Gastroesophageal sphincter (tissue), 3 donors: ENCODE measurements around the gene E4F1.
"Not testable (repeated sequence)": the region's sequence is repeated elsewhere in the genome, so short reads cannot be mapped to it uniquely, and the experiment has no call there.

Experiments used
- EP300 ChIP-seq: sonication (generic); formaldehyde crosslinking; IDR thresholded peaks from one replicate; pipeline ENCODE4 v1.6.1; 2017; ENCODE audit warnings: antibody characterized with exemption, mild to moderate bottlenecking
- TF ChIP-seq, protein P1 (sequence below), 4 experiments: fragments of 200-600 bp in 2 of 4; fragments of 450-650 bp in 2 of 4; sonication (generic) in 1 of 4; IDR thresholded peaks; one replicate each; pipeline ENCODE4 v1.5.1; 2017 to 2019; ENCODE audit warnings: antibody characterized with exemption in 4 of 4, mild to moderate bottlenecking in 2 of 4, moderate library complexity in 2 of 4

DNA sequence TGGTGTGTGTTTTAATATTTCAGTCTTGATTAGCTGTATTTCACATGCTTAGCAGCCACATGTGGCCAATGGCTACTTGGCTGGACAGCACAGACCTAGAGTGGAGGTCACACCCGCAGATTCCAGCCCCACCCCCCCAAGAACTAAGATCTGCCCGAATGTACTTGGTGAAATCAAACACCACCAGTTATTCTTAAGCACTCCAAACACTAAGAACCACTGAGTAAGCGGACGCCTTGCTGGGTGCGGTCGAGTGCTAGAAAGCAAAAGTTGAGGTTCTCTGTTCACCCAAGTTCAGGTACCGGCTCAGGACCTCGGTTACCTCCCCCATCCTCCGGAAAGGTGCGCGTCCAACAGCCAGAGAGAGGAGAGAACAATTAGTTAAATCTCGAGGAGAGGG lies 43.5 kb downstream of the E4F1 start:
- TF ChIP-seq, protein P1, sequence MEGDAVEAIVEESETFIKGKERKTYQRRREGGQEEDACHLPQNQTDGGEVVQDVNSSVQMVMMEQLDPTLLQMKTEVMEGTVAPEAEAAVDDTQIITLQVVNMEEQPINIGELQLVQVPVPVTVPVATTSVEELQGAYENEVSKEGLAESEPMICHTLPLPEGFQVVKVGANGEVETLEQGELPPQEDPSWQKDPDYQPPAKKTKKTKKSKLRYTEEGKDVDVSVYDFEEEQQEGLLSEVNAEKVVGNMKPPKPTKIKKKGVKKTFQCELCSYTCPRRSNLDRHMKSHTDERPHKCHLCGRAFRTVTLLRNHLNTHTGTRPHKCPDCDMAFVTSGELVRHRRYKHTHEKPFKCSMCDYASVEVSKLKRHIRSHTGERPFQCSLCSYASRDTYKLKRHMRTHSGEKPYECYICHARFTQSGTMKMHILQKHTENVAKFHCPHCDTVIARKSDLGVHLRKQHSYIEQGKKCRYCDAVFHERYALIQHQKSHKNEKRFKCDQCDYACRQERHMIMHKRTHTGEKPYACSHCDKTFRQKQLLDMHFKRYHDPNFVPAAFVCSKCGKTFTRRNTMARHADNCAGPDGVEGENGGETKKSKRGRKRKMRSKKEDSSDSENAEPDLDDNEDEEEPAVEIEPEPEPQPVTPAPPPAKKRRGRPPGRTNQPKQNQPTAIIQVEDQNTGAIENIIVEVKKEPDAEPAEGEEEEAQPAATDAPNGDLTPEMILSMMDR (IDR thresholded peaks at IDR 0.05), result not testable (repeated sequence)
- not testable (repeated sequence) for TF ChIP-seq EP300
